B cell (primary cell): ENCODE measurements around the gene INTS7. TPM values are rescaled to one million over a fixed set of nuclear protein-coding genes. Genes with fewer than 3 reads are reported as not detected.

Experiments
- ATAC-seq: fragments of 200-7000 bp; cut with Tn5 transposase; one replicate; pipeline ENCODE4 v1.10.0; 2021; ENCODE audit warnings: low read depth, mild to moderate bottlenecking, moderate number of reproducible peaks, moderate library complexity
- CTCF ChIA-PET: fragments of 350-600 bp; sonication (Branson Sonifier 250); formaldehyde crosslinking; loops from one replicate; lab custom pipeline; 2021; ENCODE audit warnings: antibody characterized with exemption, inconsistent platforms; lab: Charles Lee
- POLR2A ChIA-PET: fragments of 350-600 bp; sonication (Branson Sonifier 250); formaldehyde crosslinking; loops from one replicate; lab custom pipeline; 2021; ENCODE audit warnings: antibody characterized with exemption; lab: Charles Lee
- DNase-seq: peaks from one replicate; pipeline ENCODE4 v3.0.0; 2013
- H2AFZ ChIP-seq: 2 replicates; pipeline ENCODE4 v1.6.1; 2012; ENCODE audit warnings: mild to moderate bottlenecking, low read depth, low read length; ENCODE audit not compliant: insufficient read depth, poor library complexity, severe bottlenecking
- H3K27ac ChIP-seq, 2 donors: 1 replicate in 1 of 2; 2 replicates in 1 of 2; pipeline ENCODE4 v1.5.1; 2012 to 2013; ENCODE audit warnings: low read length in 2 of 2, mild to moderate bottlenecking in 2 of 2, moderate library complexity in 1 of 2
- H3K27me3 ChIP-seq, 4 experiments: fragments of 200-600 bp in 1 of 4; sonication (generic) in 1 of 4; replicated peaks in 1 of 4; 1 replicate in 2 of 4; 2 replicates in 2 of 4; pipeline versions ENCODE4 v1.6.1 to v1.7.0; 2013 to 2016; ENCODE audit warnings: low read length in 3 of 4, mild to moderate bottlenecking in 2 of 4, mixed read lengths in 1 of 4, moderate library complexity in 1 of 4; ENCODE audit not compliant: insufficient read depth in 4 of 4, control insufficient read depth in 3 of 4; ENCODE audit errors: control extremely low read depth in 1 of 4
- H3K36me3 ChIP-seq, 2 experiments: replicated peaks in 1 of 2; 1 replicate in 1 of 2; 2 replicates in 1 of 2; pipeline versions ENCODE4 v1.6.1 to v1.7.1; 2013; ENCODE audit warnings: low read length in 1 of 2; ENCODE audit not compliant: insufficient read depth in 2 of 2, control insufficient read depth in 1 of 2; ENCODE audit errors: control extremely low read depth in 1 of 2, extremely low read depth in 1 of 2
- H3K4me1 ChIP-seq, 2 donors: fragments of 200-600 bp in 1 of 2; sonication (generic) in 1 of 2; 1 replicate in 1 of 2; 2 replicates in 1 of 2; pipeline versions ENCODE4 v1.5.1 to v1.6.1; 2013 to 2017; ENCODE audit warnings: low read length in 2 of 2; ENCODE audit not compliant: control insufficient read depth in 2 of 2, insufficient read depth in 2 of 2
- H3K4me2 ChIP-seq: replicated peaks from 2 replicates; pipeline ENCODE3; 2012; ENCODE audit warnings: mild to moderate bottlenecking, low read depth, low read length; ENCODE audit not compliant: poor library complexity, severe bottlenecking
- H3K4me3 ChIP-seq, 5 experiments: fragments of 200-600 bp in 1 of 5; sonication (generic) in 1 of 5; 1 replicate in 3 of 5; 2 replicates in 2 of 5; pipeline versions ENCODE4 v1.5.1 to v1.7.0; 2011 to 2016; ENCODE audit warnings: low read length in 4 of 5, mild to moderate bottlenecking in 4 of 5, low read depth in 2 of 5, control low read depth in 1 of 5, moderate library complexity in 1 of 5; ENCODE audit not compliant: insufficient read depth in 1 of 5; ENCODE audit errors: control extremely low read depth in 1 of 5, extremely low read depth in 1 of 5
- H3K79me2 ChIP-seq: fragments of 200-600 bp; sonication (generic); one replicate; pipeline ENCODE4 v1.6.0; 2016; ENCODE audit warnings: low read length; ENCODE audit not compliant: control insufficient read depth, insufficient read depth
- H3K9ac ChIP-seq: fragments of 200-600 bp; sonication (generic); 2 replicates; pipeline ENCODE4 v1.6.1; 2017; ENCODE audit warnings: mild to moderate bottlenecking, low read length, moderate library complexity
- H3K9me3 ChIP-seq, 3 donors: one replicate each; pipeline versions ENCODE4 v1.6.1 to v1.7.1; 2013; ENCODE audit warnings: low read length in 2 of 3; ENCODE audit not compliant: control insufficient read depth in 2 of 3, insufficient read depth in 1 of 3; ENCODE audit errors: control extremely low read depth in 1 of 3
- H4K20me1 ChIP-seq: 2 replicates; pipeline ENCODE4 v1.6.0; 2012; ENCODE audit warnings: mild to moderate bottlenecking, low read length; ENCODE audit not compliant: insufficient read depth, control insufficient read depth, poor library complexity, severe bottlenecking
- H3K27ac Mint-ChIP-seq: one replicate; pipeline ENCODE4 v1.8.0; 2021; ENCODE audit warnings: mixed read lengths
- H3K27me3 Mint-ChIP-seq: one replicate; pipeline ENCODE4 v1.8.0; 2021; ENCODE audit warnings: mixed read lengths
- H3K4me1 Mint-ChIP-seq: one replicate; pipeline ENCODE4 v1.8.0; 2021; ENCODE audit warnings: mixed read lengths
- H3K4me3 Mint-ChIP-seq: one replicate; pipeline ENCODE4 v1.8.0; 2021; ENCODE audit warnings: mixed read lengths
- H3K9me3 Mint-ChIP-seq: one replicate; pipeline ENCODE4 v1.8.0; 2022; ENCODE audit warnings: mixed read lengths; ENCODE audit not compliant: insufficient read depth
- EZH2 ChIP-seq: IDR thresholded peaks from 2 replicates; pipeline ENCODE4 v1.6.1; 2012; ENCODE audit warnings: borderline replicate concordance, low read depth, mild to moderate bottlenecking, moderate library complexity, low read length; ENCODE audit not compliant: insufficient read depth, poor library complexity, severe bottlenecking
- WGBS: methylation state at CpG from one replicate; pipeline ENCODE4 v1.1.5; 2013; ENCODE audit warnings: missing lambda C conversion rate; ENCODE audit not compliant: insufficient coverage; 5-methylcytosine and 5-hydroxymethylcytosine counted together
- intact Hi-C: fragments of 100-400 bp; cut with micrococcal nuclease; formaldehyde crosslinking; loops from one replicate; pipeline ENCODE4 v1.10.0; 2022
- polyA plus RNA-seq: library from polyadenylated mRNA; depleted of rRNA; stranded (reverse); fragments of >200 nt; gene quantifications from 2 replicates; pipeline ENCODE4 v1.2.3, GENCODE V29; 2012
- total RNA-seq, 2 donors: library from RNA; stranded (reverse); fragments of 120-200 nt in 1 of 2; gene quantifications; 1 replicate in 1 of 2; 2 replicates in 1 of 2; pipeline versions ENCODE4 v1.2.3 to v1.2.4, GENCODE V29; 2013 to 2022
- TF ChIP-seq, protein P1 (sequence below): fragments of 200-600 bp; IDR thresholded peaks from one replicate; pipeline ENCODE4 v1.8.0; 2022; ENCODE audit warnings: antibody characterized with exemption, mild to moderate bottlenecking

The INTS7 gene
- total and polyA plus RNA-seq, 2 donors (not counting 1 experiment from before 2014, with no cell fraction given) = 8.3 to 19.2 TPM

- Histone ChIP-seq H3K4me1 (no peaks in the 10 kb centered on the region), H3K9me3 (peaks cover 0 to 18% (median 3%) of the 10 kb centered on the region in 3 donors), H3K36me3 (no peaks in the 10 kb centered on the region), H3K4me3 (no peak overlapping the region), H3K27ac (no peak overlapping the region), H3K4me2 (no peak overlapping the region), H3K9ac (no peak overlapping the region), H4K20me1 (no peaks in the 10 kb centered on the region), H3K27me3 (no peaks in the 10 kb centered on the region), H2AFZ (no peak overlapping the region), H3K79me2 (no peaks in the 10 kb centered on the region)
- no peak overlapping the region for H3K4me3 Mint-ChIP-seq
- no peak for DNase-seq
- ChIA-PET POLR2A (no interaction called here), CTCF (no interaction called here)
- intact Hi-C loops = no loop called here
- no peak for ATAC-seq
- H3K4me1 Mint-ChIP-seq = no peaks in the 10 kb centered on the region
- H3K9me3 Mint-ChIP-seq = no peaks in the 10 kb centered on the region
- peaks cover 4% of the 10 kb centered on the region for H3K27me3 Mint-ChIP-seq
- WGBS = 100% methylated on average over 2 of the region's 2 CpGs
- no peak overlapping the region for H3K27ac Mint-ChIP-seq
- TF ChIP-seq, protein P1, sequence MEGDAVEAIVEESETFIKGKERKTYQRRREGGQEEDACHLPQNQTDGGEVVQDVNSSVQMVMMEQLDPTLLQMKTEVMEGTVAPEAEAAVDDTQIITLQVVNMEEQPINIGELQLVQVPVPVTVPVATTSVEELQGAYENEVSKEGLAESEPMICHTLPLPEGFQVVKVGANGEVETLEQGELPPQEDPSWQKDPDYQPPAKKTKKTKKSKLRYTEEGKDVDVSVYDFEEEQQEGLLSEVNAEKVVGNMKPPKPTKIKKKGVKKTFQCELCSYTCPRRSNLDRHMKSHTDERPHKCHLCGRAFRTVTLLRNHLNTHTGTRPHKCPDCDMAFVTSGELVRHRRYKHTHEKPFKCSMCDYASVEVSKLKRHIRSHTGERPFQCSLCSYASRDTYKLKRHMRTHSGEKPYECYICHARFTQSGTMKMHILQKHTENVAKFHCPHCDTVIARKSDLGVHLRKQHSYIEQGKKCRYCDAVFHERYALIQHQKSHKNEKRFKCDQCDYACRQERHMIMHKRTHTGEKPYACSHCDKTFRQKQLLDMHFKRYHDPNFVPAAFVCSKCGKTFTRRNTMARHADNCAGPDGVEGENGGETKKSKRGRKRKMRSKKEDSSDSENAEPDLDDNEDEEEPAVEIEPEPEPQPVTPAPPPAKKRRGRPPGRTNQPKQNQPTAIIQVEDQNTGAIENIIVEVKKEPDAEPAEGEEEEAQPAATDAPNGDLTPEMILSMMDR = no peak
- TF ChIP-seq EZH2 = no peak
These were observed 133.4 kb downstream of the INTS7 start for GRCh38 chr1:211901945-211902344.

DNA sequence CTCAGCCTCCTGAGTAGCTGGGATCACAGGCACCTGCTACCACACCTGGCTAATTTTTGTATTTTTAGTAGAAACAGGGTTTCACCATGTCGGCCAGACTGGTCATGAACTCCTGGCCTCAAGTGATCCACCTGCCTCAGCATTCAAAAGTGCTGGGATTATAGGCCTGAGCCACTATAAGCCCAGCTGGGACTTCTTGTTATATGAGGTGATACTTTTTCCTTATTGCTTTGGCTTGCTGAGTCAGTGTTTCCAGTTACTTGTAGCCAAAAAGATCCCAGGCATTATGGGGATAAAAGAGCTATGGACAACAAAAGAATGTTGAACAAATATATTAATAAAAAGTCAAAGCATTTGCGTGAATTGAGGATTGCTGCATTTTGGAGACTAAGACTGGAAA lies 134.9 kb downstream of the INTS7 start:
- WGBS = 100% methylated on average over 1 of the region's 2 CpGs
- H3K27me3 Mint-ChIP-seq = peaks cover 4% of the 10 kb centered on the region
- peaks cover 0 to 18% (median 3%) of the 10 kb centered on the region in 3 donors for H3K9me3 ChIP-seq
- POLR2A ChIA-PET = no interaction called here
- H3K4me1 Mint-ChIP-seq = no peaks in the 10 kb centered on the region
- H3K36me3 ChIP-seq = no peaks in the 10 kb centered on the region
- no peak overlapping the region for H3K4me3 Mint-ChIP-seq
- ATAC-seq (no peak), DNase-seq (no peak)
- no peak overlapping the region for H3K27ac ChIP-seq
- no peaks in the 10 kb centered on the region for H4K20me1 ChIP-seq
- H3K27me3 ChIP-seq = no peaks in the 10 kb centered on the region
- CTCF ChIA-PET = no interaction called here
- H3K79me2 ChIP-seq = no peaks in the 10 kb centered on the region
- intact Hi-C loops = no loop called here
- no peak overlapping the region for H2AFZ ChIP-seq
- no peaks in the 10 kb centered on the region for H3K4me1 ChIP-seq
- no peaks in the 10 kb centered on the region for H3K9me3 Mint-ChIP-seq
- no peak overlapping the region for H3K27ac Mint-ChIP-seq
- H3K4me2 ChIP-seq = no peak overlapping the region
- H3K4me3 ChIP-seq = no peak overlapping the region
- no peak for TF ChIP-seq EZH2
- TF ChIP-seq, protein P1 = no peak
- no peak overlapping the region for H3K9ac ChIP-seq
